HEK293 (cell line): ENCODE measurements around the gene USP3.

Experiments used
- AEBP2 ChIP-seq: fragments of 450-650 bp; formaldehyde crosslinking; IDR thresholded peaks from 2 replicates; pipeline ENCODE4 v1.5.1; 2016; ENCODE audit warnings: missing biosample characterization, missing genetic modification characterization, borderline replicate concordance
- BCL11B ChIP-seq: fragments of 450-650 bp; formaldehyde crosslinking; IDR thresholded peaks from 2 replicates; pipeline ENCODE4 v1.5.1; 2016; ENCODE audit warnings: low read depth, missing biosample characterization, missing genetic modification characterization
- GFI1B ChIP-seq: fragments of 450-650 bp; formaldehyde crosslinking; IDR thresholded peaks from 2 replicates; pipeline ENCODE4 v1.5.1; 2016; ENCODE audit warnings: missing biosample characterization, missing genetic modification characterization
- INSM2 ChIP-seq: fragments of 450-650 bp; formaldehyde crosslinking; IDR thresholded peaks from 2 replicates; pipeline ENCODE4 v1.5.1; 2016; ENCODE audit warnings: missing biosample characterization, missing genetic modification characterization
- MEIS1 ChIP-seq: sonication (generic); formaldehyde crosslinking; IDR thresholded peaks from 2 replicates; pipeline ENCODE4 v1.8.1; 2022; ENCODE audit warnings: missing genetic modification reagents, mild to moderate bottlenecking, borderline replicate concordance
- MYNN ChIP-seq: fragments of 450-650 bp; formaldehyde crosslinking; IDR thresholded peaks from 2 replicates; pipeline ENCODE4 v1.5.1; 2016; ENCODE audit warnings: missing biosample characterization, missing genetic modification characterization, borderline replicate concordance
- PRDM10 ChIP-seq: fragments of 450-650 bp; formaldehyde crosslinking; IDR thresholded peaks from 2 replicates; pipeline ENCODE4 v1.5.1; 2016; ENCODE audit warnings: missing biosample characterization, missing genetic modification characterization
- SP7 ChIP-seq: fragments of 450-650 bp; formaldehyde crosslinking; IDR thresholded peaks from 2 replicates; pipeline ENCODE4 v1.5.1; 2016; ENCODE audit warnings: missing biosample characterization, missing genetic modification characterization
- WT1 ChIP-seq: fragments of 450-650 bp; formaldehyde crosslinking; IDR thresholded peaks from 2 replicates; pipeline ENCODE4 v1.5.1; 2016; ENCODE audit warnings: missing biosample characterization, missing genetic modification characterization
- ZBTB48 ChIP-seq: fragments of 450-650 bp; formaldehyde crosslinking; IDR thresholded peaks from 2 replicates; pipeline ENCODE4 v1.5.1; 2016; ENCODE audit warnings: missing biosample characterization, missing genetic modification characterization
- ZBTB6 ChIP-seq: fragments of 450-650 bp; formaldehyde crosslinking; IDR thresholded peaks from 2 replicates; pipeline ENCODE4 v1.5.1; 2017; ENCODE audit warnings: missing biosample characterization, missing genetic modification characterization
- ZBTB8A ChIP-seq: fragments of 450-650 bp; formaldehyde crosslinking; IDR thresholded peaks from 2 replicates; pipeline ENCODE4 v1.5.1; 2016; ENCODE audit warnings: missing biosample characterization, missing genetic modification characterization
- ZEB2 ChIP-seq: fragments of 450-650 bp; formaldehyde crosslinking; IDR thresholded peaks from 2 replicates; pipeline ENCODE4 v1.5.1; 2016; ENCODE audit warnings: missing biosample characterization, missing genetic modification characterization
- ZFP3 ChIP-seq: fragments of 450-650 bp; formaldehyde crosslinking; IDR thresholded peaks from 2 replicates; pipeline ENCODE4 v1.5.1; 2016; ENCODE audit warnings: low read depth, missing biosample characterization, missing genetic modification characterization
- ZNF140 ChIP-seq: fragments of 450-650 bp; formaldehyde crosslinking; IDR thresholded peaks from 2 replicates; pipeline ENCODE4 v1.5.1; 2016; ENCODE audit warnings: missing biosample characterization, missing genetic modification characterization
- ZNF16 ChIP-seq: fragments of 450-650 bp; formaldehyde crosslinking; IDR thresholded peaks from 2 replicates; pipeline ENCODE4 v1.5.1; 2016; ENCODE audit warnings: low read depth, missing biosample characterization, missing genetic modification characterization
- ZNF223 ChIP-seq: fragments of 450-650 bp; formaldehyde crosslinking; IDR thresholded peaks from 2 replicates; pipeline ENCODE4 v1.5.1; 2016; ENCODE audit warnings: missing biosample characterization, missing genetic modification characterization
- ZNF248 ChIP-seq: fragments of 450-650 bp; formaldehyde crosslinking; IDR thresholded peaks from 2 replicates; pipeline ENCODE4 v1.5.1; 2017; ENCODE audit warnings: missing biosample characterization, missing genetic modification characterization
- ZNF341 ChIP-seq: fragments of 450-650 bp; formaldehyde crosslinking; IDR thresholded peaks from 2 replicates; pipeline ENCODE4; 2016; ENCODE audit warnings: low read depth, missing biosample characterization, missing genetic modification characterization
- ZNF362 ChIP-seq: fragments of 450-650 bp; formaldehyde crosslinking; IDR thresholded peaks from 2 replicates; pipeline ENCODE4 v1.5.1; 2016; ENCODE audit warnings: missing biosample characterization, missing genetic modification characterization
- ZNF423 ChIP-seq: fragments of 450-650 bp; formaldehyde crosslinking; IDR thresholded peaks from 2 replicates; pipeline ENCODE4 v1.5.1; 2016; ENCODE audit warnings: missing biosample characterization, missing genetic modification characterization
- ZNF449 ChIP-seq: fragments of 450-650 bp; formaldehyde crosslinking; IDR thresholded peaks from 2 replicates; pipeline ENCODE4 v1.5.1; 2017; ENCODE audit warnings: missing biosample characterization, mild to moderate bottlenecking, missing genetic modification characterization, moderate library complexity
- ZNF501 ChIP-seq: fragments of 450-650 bp; formaldehyde crosslinking; IDR thresholded peaks from 2 replicates; pipeline ENCODE4 v1.5.1; 2016; ENCODE audit warnings: missing biosample characterization, missing genetic modification characterization
- ZNF514 ChIP-seq: fragments of 450-650 bp; formaldehyde crosslinking; IDR thresholded peaks from 2 replicates; pipeline ENCODE4 v1.5.1; 2016; ENCODE audit warnings: missing biosample characterization, missing genetic modification characterization
- ZNF548 ChIP-seq: fragments of 450-650 bp; formaldehyde crosslinking; IDR thresholded peaks from 2 replicates; pipeline ENCODE4 v1.5.1; 2016; ENCODE audit warnings: missing biosample characterization, missing genetic modification characterization
- ZNF561 ChIP-seq: fragments of 450-650 bp; IDR thresholded peaks from 2 replicates; pipeline ENCODE4 v1.5.1; 2018; ENCODE audit warnings: missing biosample characterization, missing genetic modification characterization, borderline replicate concordance
- ZNF610 ChIP-seq: fragments of 450-650 bp; formaldehyde crosslinking; IDR thresholded peaks from 2 replicates; pipeline ENCODE4 v1.5.1; 2016; ENCODE audit warnings: missing biosample characterization, missing genetic modification characterization, borderline replicate concordance
- ZNF621 ChIP-seq: fragments of 450-650 bp; formaldehyde crosslinking; IDR thresholded peaks from 2 replicates; pipeline ENCODE4 v1.5.1; 2017; ENCODE audit warnings: missing biosample characterization, missing genetic modification characterization
- ZNF623 ChIP-seq: fragments of 450-650 bp; formaldehyde crosslinking; IDR thresholded peaks from 2 replicates; pipeline ENCODE4 v1.5.1; 2016; ENCODE audit warnings: missing biosample characterization, missing genetic modification characterization
- ZNF624 ChIP-seq: fragments of 450-650 bp; formaldehyde crosslinking; IDR thresholded peaks from 2 replicates; pipeline ENCODE4 v1.5.1; 2017; ENCODE audit warnings: missing biosample characterization, missing genetic modification characterization
- ZNF629 ChIP-seq: fragments of 450-650 bp; formaldehyde crosslinking; IDR thresholded peaks from 2 replicates; pipeline ENCODE4 v1.5.1; 2017; ENCODE audit warnings: missing biosample characterization, missing genetic modification characterization
- ZNF701 ChIP-seq: fragments of 450-650 bp; formaldehyde crosslinking; IDR thresholded peaks from 2 replicates; pipeline ENCODE4 v1.5.1; 2016; ENCODE audit warnings: missing biosample characterization, missing genetic modification characterization

The USP3 gene

GRCh38 chr15:63506537-63507035 is 2.2 kb downstream of the USP3 start (continued):
- no peak for TF ChIP-seq ZNF501 (tag by site-specific recombination)
- peak; percentile 93 for TF ChIP-seq ZEB2 (tag by site-specific recombination)
- TF ChIP-seq BCL11B = no peak
- no peak for TF ChIP-seq ZNF624 (tag by site-specific recombination)
- 0 out of 2 replicates have a peak, but pooled peaks have one; percentile 9 for TF ChIP-seq ZNF362 (tag by site-specific recombination)
- TF ChIP-seq ZNF449 = no peak
- TF ChIP-seq AEBP2 (tag by site-specific recombination) = no peak
- TF ChIP-seq ZBTB8A (tag by site-specific recombination) = peak; percentile 18; the same call in 1 of the 2 replicates
- TF ChIP-seq ZNF623 = no peak
- TF ChIP-seq MYNN = no peak
- TF ChIP-seq ZNF341 (tag by site-specific recombination) = no peak
- TF ChIP-seq SP7 = peak; percentile 82
- TF ChIP-seq ZNF610 (tag by site-specific recombination) = no peak
- TF ChIP-seq ZNF140 (tag by site-specific recombination) = no peak
- no peak for TF ChIP-seq ZNF548
- peak; percentile 61 for TF ChIP-seq GFI1B (tag by site-specific recombination)
- no peak for TF ChIP-seq ZNF621
- TF ChIP-seq ZNF514 (tag by site-specific recombination) = no peak
- TF ChIP-seq WT1 (tag by site-specific recombination) = no peak
- TF ChIP-seq ZBTB48 (tag by site-specific recombination) = peak; percentile 16; the same call in 1 of the 2 replicates
- TF ChIP-seq ZNF701 (tag by site-specific recombination) = no peak
- peak; percentile 55; the same call in 1 of the 2 replicates for TF ChIP-seq INSM2 (tag by site-specific recombination)
- TF ChIP-seq ZNF629 (tag by site-specific recombination) = peak; percentile 83
- no peak for TF ChIP-seq ZNF223 (tag by site-specific recombination)
- TF ChIP-seq PRDM10 (tag by site-specific recombination) = peak; percentile 58
- no peak for TF ChIP-seq ZNF423 (tag by site-specific recombination)
- TF ChIP-seq ZFP3 (tag by site-specific recombination) = no peak
- TF ChIP-seq ZNF561 = 0 out of 2 replicates have a peak, but pooled peaks have one; percentile 14
- TF ChIP-seq ZNF248 (tag by site-specific recombination) = no peak
- no peak for TF ChIP-seq ZNF16 (tag by site-specific recombination)
- TF ChIP-seq ZBTB6 (tag by site-specific recombination) = no peak
- TF ChIP-seq MEIS1 (CRISPR knock-in tag) = no peak
